Caco-2 (cell line): ENCODE data around the gene HIKESHI. TPM values are rescaled to one million over a fixed set of nuclear protein-coding genes. Genes with fewer than 3 reads are reported as not detected.

Experiments used
- Bru-seq: library from RNA; stranded (reverse); fragments of 400-500 nt; gene quantifications from one replicate; lab custom pipeline; 2021; lab: Mats Ljungman, UMichigan
- BruChase-seq, 2 experiments: library from RNA; stranded (reverse); fragments of 400-500 nt; gene quantifications; one replicate each; lab custom pipeline; 2021; lab: Mats Ljungman, UMichigan
- BruUV-seq: library from RNA; stranded (reverse); fragments of 400-500 nt; replicated peaks from 2 replicates; lab custom pipeline; 2021; lab: Mats Ljungman, UMichigan
- CTCF ChIA-PET: fragments of 300-600 bp; sonication (Branson Sonifier 250); formaldehyde crosslinking; loops from one replicate; lab custom pipeline; 2022; ENCODE audit warnings: antibody characterized with exemption; lab: Charles Lee
- POLR2A ChIA-PET: fragments of 300-600 bp; sonication (Branson Sonifier 250); formaldehyde crosslinking; loops from one replicate; lab custom pipeline; 2022; ENCODE audit warnings: antibody characterized with exemption; lab: Charles Lee
- DNase-seq, 2 experiments: peaks; one replicate each; pipeline versions ENCODE4 v3.0.0 to v3.0.0-alpha.2; 2020 to 2022
- H3K27me3 ChIP-seq: replicated peaks from 2 replicates; pipeline ENCODE4 v1.6.0; 2011; ENCODE audit warnings: low read length; ENCODE audit not compliant: control insufficient read depth, insufficient read depth
- H3K36me3 ChIP-seq: 2 replicates; pipeline ENCODE4 v1.5.1; 2011; ENCODE audit warnings: low read length; ENCODE audit not compliant: control insufficient read depth, insufficient read depth
- H3K4me1 ChIP-seq: fragments of 250-450 bp; sonication (Bioruptor Pico); 2 replicates; pipeline ENCODE4 v1.5.1; 2020; ENCODE audit warnings: mild to moderate bottlenecking
- H3K4me3 ChIP-seq: 2 replicates; pipeline ENCODE4 v1.5.1; 2011; ENCODE audit warnings: low read depth, mild to moderate bottlenecking, control low read depth, low read length
- H3K9me3 ChIP-seq: fragments of 250-450 bp; sonication (Bioruptor Pico); 2 replicates; pipeline ENCODE4 v1.5.1; 2020; ENCODE audit warnings: mild to moderate bottlenecking, moderate library complexity
- H3K27ac Mint-ChIP-seq: one replicate; pipeline ENCODE4 v1.8.0; 2022; ENCODE audit warnings: mixed read lengths; ENCODE audit not compliant: unreplicated experiment
- H3K27me3 Mint-ChIP-seq: one replicate; pipeline ENCODE4 v1.8.0; 2022; ENCODE audit warnings: mixed read lengths; ENCODE audit not compliant: insufficient read depth, unreplicated experiment
- H3K36me3 Mint-ChIP-seq: one replicate; pipeline ENCODE4 v1.8.0; 2022; ENCODE audit warnings: mild to moderate bottlenecking, mixed read lengths; ENCODE audit not compliant: insufficient read depth, unreplicated experiment
- H3K4me1 Mint-ChIP-seq: one replicate; pipeline ENCODE4 v1.8.0; 2022; ENCODE audit warnings: low read depth, mixed read lengths; ENCODE audit not compliant: unreplicated experiment
- H3K4me3 Mint-ChIP-seq: one replicate; pipeline ENCODE4 v1.8.0; 2022; ENCODE audit warnings: mild to moderate bottlenecking, moderate library complexity, mixed read lengths; ENCODE audit not compliant: unreplicated experiment
- H3K9me3 Mint-ChIP-seq: one replicate; pipeline ENCODE4 v1.8.0; 2022; ENCODE audit warnings: mixed read lengths; ENCODE audit not compliant: unreplicated experiment
- intact Hi-C: fragments of 100-400 bp; cut with micrococcal nuclease; formaldehyde crosslinking; loops from one replicate; pipeline ENCODE4 v1.10.0; 2022; ENCODE audit not compliant: unreplicated experiment
- long read RNA-seq: library from polyadenylated mRNA; stranded (forward); transcript quantifications from one replicate; pipeline ENCODE4 v2.0.0, GENCODE V29; 2022
- total RNA-seq: library from RNA; stranded (reverse); gene quantifications from 2 replicates; pipeline ENCODE4 v1.2.3, GENCODE V29; 2022
- TF ChIP-seq, protein P1 (sequence below), 2 experiments: fragments of 200-600 bp in 1 of 2; IDR thresholded peaks; 1 replicate in 1 of 2; 2 replicates in 1 of 2; pipeline versions ENCODE4 v1.5.1 to v1.8.0; 2011 to 2022; ENCODE audit warnings: antibody characterized with exemption in 1 of 2, control low read depth in 1 of 2, inconsistent platforms in 1 of 2, low read depth in 1 of 2, low read length in 1 of 2, mild to moderate bottlenecking in 1 of 2, moderate library complexity in 1 of 2; ENCODE audit not compliant: insufficient read depth in 1 of 2, severe bottlenecking in 1 of 2, unreplicated experiment in 1 of 2

HIKESHI gene, protein sequence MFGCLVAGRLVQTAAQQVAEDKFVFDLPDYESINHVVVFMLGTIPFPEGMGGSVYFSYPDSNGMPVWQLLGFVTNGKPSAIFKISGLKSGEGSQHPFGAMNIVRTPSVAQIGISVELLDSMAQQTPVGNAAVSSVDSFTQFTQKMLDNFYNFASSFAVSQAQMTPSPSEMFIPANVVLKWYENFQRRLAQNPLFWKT
- total RNA-seq, result 81.3 and 82.0 TPM in 2 replicates
- Bru-seq, nascent RNA, result percentile 86 among the genes with signal in this experiment
- BruChase-seq, experiment 1, labeled RNA remaining after a 2-hour chase, result percentile 79 among the genes with signal in this experiment
- percentile 78 among the genes with signal in this experiment for BruChase-seq, experiment 2, labeled RNA remaining after a 6-hour chase
- long read RNA-seq, transcript HIKESHI-201 (5 exons, 1,113 nt), result major isoform, 126 of 171 reads
- long read RNA-seq, transcript HIKESHI-205 (4 exons, 715 nt), result minor isoform, 12 of 171 reads
- long read RNA-seq, transcript HIKESHI-207 (4 exons, 1,694 nt), result minor isoform, 5 of 171 reads
- long read RNA-seq, partial matches to known transcripts, result 3 of 171 reads
- long read RNA-seq, other reads (novel, unspliced or antisense), result 21 of 171 reads

DNA sequence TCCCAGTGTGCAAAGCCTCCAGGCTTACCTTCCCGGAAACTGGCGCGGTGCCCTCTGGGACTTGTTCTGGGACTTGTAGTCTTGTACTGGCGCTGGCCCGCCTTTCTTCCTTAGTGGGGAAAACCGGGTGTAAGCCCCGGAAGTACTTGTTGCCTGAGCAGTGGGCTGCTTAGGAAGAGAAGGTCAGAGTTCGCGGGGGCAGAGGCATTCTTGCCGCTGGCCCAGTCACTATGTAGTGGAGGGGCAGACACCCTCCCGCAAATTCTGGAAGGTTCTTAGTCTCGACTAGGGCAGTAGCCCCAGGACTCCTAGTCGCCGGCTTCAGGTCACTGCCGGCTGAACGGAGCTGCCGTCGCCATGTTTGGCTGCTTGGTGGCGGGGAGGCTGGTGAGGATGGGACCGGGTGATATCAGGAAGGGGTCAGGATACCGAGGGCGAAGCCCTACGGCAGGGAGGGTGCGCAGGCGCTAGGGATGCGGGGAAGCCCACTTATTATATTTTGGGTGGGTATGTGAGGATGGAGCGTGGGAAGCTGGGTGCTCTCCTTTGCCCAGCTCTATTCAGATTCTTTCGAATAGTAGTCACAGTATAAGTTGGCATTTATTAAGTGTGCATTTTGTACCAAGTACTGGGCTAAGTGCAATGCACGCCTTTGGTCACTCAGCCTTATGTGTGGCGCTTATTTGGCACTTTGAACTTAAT, at the start of gene HIKESHI:
HIKESHI (plus strand) TSS at position 149 of the 702 bp plus-strand sequence; CDS start at position 358, 209 bp downstream.
- Mint-ChIP-seq H3K36me3 (peaks cover 17% of the 10 kb centered on the region), H3K4me1 (peaks cover 8% of the 10 kb centered on the region), H3K4me3 (peak within 1 kb of the TSS; percentile 98), H3K27ac (peak within 1 kb of the TSS; percentile 99), H3K27me3 (no peaks in the 10 kb centered on the region), H3K9me3 (no peaks in the 10 kb centered on the region)
- ChIA-PET CTCF (interaction anchor here (0.8 to 1.1 kb wide), 4 partner anchors 10 to 476 kb away, joined by 3 to 5 read pairs (median 3); partner anchors contain the start of gene CCDC83), POLR2A (interaction anchor here (0.7 to 1.4 kb wide), 2 partner anchors 57 to 276 kb away, joined by 3 to 7 read pairs; partner anchors contain the start of gene EED)
- intact Hi-C loops, result loop anchor here (1.0 to 10.0 kb wide), 4 partner anchors 115 to 637 kb away; partner anchors contain the start of genes CCDC83, CREBZF and PICALM
- Histone ChIP-seq H3K36me3 (no peaks in the 10 kb centered on the region), H3K27me3 (no peaks in the 10 kb centered on the region), H3K4me1 (0 out of 2 replicates have a peak, but pooled peaks cover 10% of the 10 kb centered on the region), H3K4me3 (peak within 1 kb of the TSS; percentile 58), H3K9me3 (no peaks in the 10 kb centered on the region)
- DNase-seq, result peak; percentile 98 to 99
- BruUV-seq, result no TSS peak
- TF ChIP-seq, protein P1, sequence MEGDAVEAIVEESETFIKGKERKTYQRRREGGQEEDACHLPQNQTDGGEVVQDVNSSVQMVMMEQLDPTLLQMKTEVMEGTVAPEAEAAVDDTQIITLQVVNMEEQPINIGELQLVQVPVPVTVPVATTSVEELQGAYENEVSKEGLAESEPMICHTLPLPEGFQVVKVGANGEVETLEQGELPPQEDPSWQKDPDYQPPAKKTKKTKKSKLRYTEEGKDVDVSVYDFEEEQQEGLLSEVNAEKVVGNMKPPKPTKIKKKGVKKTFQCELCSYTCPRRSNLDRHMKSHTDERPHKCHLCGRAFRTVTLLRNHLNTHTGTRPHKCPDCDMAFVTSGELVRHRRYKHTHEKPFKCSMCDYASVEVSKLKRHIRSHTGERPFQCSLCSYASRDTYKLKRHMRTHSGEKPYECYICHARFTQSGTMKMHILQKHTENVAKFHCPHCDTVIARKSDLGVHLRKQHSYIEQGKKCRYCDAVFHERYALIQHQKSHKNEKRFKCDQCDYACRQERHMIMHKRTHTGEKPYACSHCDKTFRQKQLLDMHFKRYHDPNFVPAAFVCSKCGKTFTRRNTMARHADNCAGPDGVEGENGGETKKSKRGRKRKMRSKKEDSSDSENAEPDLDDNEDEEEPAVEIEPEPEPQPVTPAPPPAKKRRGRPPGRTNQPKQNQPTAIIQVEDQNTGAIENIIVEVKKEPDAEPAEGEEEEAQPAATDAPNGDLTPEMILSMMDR (IDR thresholded peaks at IDR 0.05; ENCODE audit: insufficient read depth in 1 of 2, low read depth in 1 of 2, low read length in 1 of 2, severe bottlenecking in 1 of 2, unreplicated experiment in 1 of 2), result no peak

DNA sequence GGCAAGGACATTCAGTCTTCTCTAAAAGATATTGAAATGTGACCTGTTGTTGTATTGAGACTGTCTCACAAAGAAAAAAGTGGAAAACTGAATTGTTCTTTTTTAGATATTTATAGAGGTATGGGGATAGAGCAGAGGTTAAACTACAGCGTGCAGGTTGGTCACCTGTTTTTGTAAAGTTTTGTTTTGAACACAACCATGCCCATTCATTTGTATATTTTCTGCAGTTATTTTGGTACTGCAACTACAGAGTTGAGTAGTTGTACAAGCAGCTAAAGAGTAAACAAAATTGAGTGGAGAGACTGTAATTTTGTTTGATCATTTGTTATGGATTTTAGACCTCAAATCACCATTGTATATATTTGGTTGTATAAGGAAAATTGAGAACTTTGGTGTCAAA, 46.1 kb upstream of the HIKESHI start:
- Histone ChIP-seq H3K36me3 (peaks cover 2% of the 10 kb centered on the region; the same call in 1 of the 2 replicates), H3K27me3 (no peaks in the 10 kb centered on the region), H3K9me3 (no peaks in the 10 kb centered on the region), H3K4me3 (no peak overlapping the region), H3K4me1 (no peaks in the 10 kb centered on the region)
- Mint-ChIP-seq H3K4me1 (no peaks in the 10 kb centered on the region), H3K4me3 (no peak overlapping the region), H3K27ac (peak overlapping the region; percentile 50), H3K9me3 (no peaks in the 10 kb centered on the region), H3K36me3 (peaks cover 80% of the 10 kb centered on the region), H3K27me3 (no peaks in the 10 kb centered on the region)
- POLR2A ChIA-PET, result no interaction called here
- TF ChIP-seq, protein P1 (IDR thresholded peaks at IDR 0.05; ENCODE audit: insufficient read depth in 1 of 2, low read depth in 1 of 2, low read length in 1 of 2, severe bottlenecking in 1 of 2, unreplicated experiment in 1 of 2), result no peak
- no TSS peak for BruUV-seq
- CTCF ChIA-PET, result no interaction called here
- DNase-seq, result no peak
- intact Hi-C loops, result no loop called here

DNA sequence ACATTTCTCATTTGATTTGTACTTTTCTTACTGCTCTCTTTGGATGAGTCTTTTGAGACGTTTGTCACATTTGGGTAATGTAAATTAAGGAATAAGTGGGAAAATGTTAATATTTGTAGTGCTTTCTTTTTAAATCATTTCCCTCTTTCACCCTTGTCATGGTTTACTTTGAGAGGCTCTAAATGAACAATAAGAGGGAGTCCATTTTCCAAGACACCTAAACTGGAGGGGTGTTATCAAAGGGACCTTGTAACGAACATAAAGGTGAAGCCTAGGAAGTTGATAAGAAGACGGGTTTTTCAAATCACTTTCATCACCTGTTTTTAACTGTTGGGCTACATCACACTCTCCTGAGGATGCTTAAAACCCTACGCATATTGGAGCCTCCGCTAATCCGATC, 45.4 kb upstream of the HIKESHI start:
- H3K27ac Mint-ChIP-seq, result no peak overlapping the region
- no peaks in the 10 kb centered on the region for H3K4me1 Mint-ChIP-seq
- no peaks in the 10 kb centered on the region for H3K4me1 ChIP-seq
- no peak overlapping the region for H3K4me3 Mint-ChIP-seq
- TF ChIP-seq, protein P1 (IDR thresholded peaks at IDR 0.05; ENCODE audit: insufficient read depth in 1 of 2, low read depth in 1 of 2, low read length in 1 of 2, severe bottlenecking in 1 of 2, unreplicated experiment in 1 of 2), result no peak
- H3K36me3 Mint-ChIP-seq, result peaks cover 82% of the 10 kb centered on the region
- ChIA-PET POLR2A (no interaction called here), CTCF (no interaction called here)
- no peaks in the 10 kb centered on the region for H3K27me3 ChIP-seq
- H3K9me3 Mint-ChIP-seq, result no peaks in the 10 kb centered on the region
- no peak overlapping the region for H3K4me3 ChIP-seq
- H3K9me3 ChIP-seq, result no peaks in the 10 kb centered on the region
- DNase-seq, result no peak
- BruUV-seq, result no TSS peak
- peaks cover 3% of the 10 kb centered on the region for H3K36me3 ChIP-seq
- no peaks in the 10 kb centered on the region for H3K27me3 Mint-ChIP-seq
- intact Hi-C loops, result no loop called here
